Upper lobe of left lung (tissue), 4 donors: ENCODE measurements around the gene FOXO1.

Source experiments
- CTCF ChIP-seq, 6 experiments: fragments of 450-650 bp in 4 of 6; fragments of 200-600 bp in 2 of 6; sonication (generic) in 2 of 6; IDR thresholded peaks; one replicate each; pipeline ENCODE4 v1.5.1; 2016 to 2019; ENCODE audit warnings: antibody characterized with exemption in 6 of 6
- EP300 ChIP-seq, 4 donors: sonication (generic); formaldehyde crosslinking; IDR thresholded peaks; one replicate each; pipeline ENCODE4 v1.5.1; 2017; ENCODE audit warnings: antibody characterized with exemption in 4 of 4, control low read depth in 2 of 4

GRCh38 chr13:40651866-40652587, 14.4 kb downstream of the FOXO1 start:
- TF ChIP-seq CTCF (IDR thresholded peaks at IDR 0.05), result no peak
- no peak for TF ChIP-seq EP300 (IDR thresholded peaks at IDR 0.05)
